SW480 (cell line): ENCODE measurements around the gene LRRC4B.
"Not testable (repeated sequence)": the region's sequence is repeated elsewhere in the genome, so short reads cannot be mapped to it uniquely, and the experiment has no call there.

Experiments
- DNase-seq: peaks from one replicate; pipeline ENCODE4 v3.0.0-alpha.2; 2016; ENCODE audit warnings: low spot score

The LRRC4B gene, protein sequence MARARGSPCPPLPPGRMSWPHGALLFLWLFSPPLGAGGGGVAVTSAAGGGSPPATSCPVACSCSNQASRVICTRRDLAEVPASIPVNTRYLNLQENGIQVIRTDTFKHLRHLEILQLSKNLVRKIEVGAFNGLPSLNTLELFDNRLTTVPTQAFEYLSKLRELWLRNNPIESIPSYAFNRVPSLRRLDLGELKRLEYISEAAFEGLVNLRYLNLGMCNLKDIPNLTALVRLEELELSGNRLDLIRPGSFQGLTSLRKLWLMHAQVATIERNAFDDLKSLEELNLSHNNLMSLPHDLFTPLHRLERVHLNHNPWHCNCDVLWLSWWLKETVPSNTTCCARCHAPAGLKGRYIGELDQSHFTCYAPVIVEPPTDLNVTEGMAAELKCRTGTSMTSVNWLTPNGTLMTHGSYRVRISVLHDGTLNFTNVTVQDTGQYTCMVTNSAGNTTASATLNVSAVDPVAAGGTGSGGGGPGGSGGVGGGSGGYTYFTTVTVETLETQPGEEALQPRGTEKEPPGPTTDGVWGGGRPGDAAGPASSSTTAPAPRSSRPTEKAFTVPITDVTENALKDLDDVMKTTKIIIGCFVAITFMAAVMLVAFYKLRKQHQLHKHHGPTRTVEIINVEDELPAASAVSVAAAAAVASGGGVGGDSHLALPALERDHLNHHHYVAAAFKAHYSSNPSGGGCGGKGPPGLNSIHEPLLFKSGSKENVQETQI

DNA sequence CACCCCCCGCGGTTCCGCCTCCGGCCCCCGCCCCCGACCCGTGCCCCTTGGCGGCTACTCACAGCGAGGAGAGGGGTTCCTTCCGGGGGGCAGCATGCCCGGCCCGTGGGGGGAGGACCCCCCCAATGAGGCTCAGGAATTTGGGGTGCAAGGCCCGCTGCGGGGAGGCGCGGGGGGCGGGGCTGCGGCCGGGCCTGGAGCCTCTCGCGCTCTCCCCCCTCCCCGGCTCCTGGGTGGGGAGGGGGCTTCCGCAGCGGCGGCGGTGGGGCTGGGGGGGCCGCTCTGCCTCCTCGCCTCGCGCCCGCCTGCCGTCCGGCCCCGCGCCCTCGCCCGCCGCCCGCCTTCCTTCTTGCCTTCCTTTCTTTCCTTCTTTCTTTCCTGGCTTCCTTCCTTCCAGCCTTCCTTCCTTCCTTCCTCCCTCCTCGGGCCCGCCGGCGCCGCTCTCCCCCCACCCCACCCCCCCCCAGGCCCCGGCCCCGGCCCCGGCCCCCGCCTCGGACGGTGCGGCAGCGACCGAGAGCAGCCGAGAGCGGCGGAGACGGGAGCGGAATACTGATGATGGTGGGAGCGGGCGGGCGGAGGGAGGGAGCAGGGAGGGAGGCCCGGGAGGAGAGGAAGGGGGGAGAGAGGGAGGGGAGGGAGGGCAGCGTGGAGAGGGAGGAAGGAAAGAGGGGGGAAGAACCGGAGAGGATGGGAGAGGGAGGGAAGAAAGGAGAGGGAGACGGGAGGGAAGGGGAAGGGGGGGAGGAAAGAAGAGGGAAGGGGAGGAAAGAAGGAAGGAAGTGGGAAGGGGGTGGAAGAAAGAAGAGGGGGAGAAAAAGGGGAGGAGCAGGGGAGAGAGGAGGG is at the start of gene LRRC4B:
LRRC4B (minus strand) TSS at position 554 of the 846 bp plus-strand sequence. CDS start 19,597 bp downstream, outside the sequence.
- no peak for DNase-seq

DNA sequence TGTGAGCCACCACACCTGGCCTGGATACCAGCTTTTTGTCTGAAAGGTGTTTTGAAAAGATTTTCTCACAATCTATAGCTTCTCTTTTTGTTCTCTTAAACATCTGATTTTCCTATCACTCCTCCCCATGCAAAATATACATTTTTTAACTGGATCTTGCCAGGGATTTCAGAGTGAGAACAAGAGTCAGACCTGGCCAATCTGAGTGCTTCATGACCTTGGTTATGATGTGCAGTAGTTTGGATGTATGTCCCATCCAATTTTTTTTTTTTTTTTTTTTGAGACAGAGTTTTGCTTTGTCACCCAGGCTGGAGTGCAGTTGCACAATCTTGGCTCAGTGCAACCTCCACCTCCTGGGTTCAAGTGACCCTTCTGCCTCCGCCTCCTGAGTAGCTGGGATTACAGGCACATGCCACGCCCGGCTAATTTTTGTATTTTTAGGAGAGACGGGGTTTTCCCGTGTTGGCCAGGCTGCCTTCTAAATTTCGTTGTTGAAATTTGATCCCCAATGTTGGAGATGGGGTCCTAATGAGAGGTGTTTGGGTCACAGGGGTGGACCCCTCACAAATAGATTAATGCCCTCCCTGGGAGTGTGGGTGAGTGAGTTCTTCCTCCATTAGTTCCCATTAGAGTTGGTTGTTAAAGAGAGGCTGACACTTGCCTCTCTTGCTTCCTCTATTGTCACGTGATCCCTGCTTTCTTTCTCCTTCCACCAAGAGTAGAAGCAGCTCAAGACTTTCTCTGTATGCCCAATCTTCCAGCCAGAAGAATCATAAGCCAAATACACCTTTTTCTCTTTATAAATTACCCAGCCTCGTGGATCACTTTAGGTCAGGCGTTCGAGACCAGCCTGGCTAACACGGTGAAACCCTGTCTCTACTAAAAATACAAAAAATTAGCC is 44.5 kb upstream of the LRRC4B start:
- not testable (repeated sequence) for DNase-seq

DNA sequence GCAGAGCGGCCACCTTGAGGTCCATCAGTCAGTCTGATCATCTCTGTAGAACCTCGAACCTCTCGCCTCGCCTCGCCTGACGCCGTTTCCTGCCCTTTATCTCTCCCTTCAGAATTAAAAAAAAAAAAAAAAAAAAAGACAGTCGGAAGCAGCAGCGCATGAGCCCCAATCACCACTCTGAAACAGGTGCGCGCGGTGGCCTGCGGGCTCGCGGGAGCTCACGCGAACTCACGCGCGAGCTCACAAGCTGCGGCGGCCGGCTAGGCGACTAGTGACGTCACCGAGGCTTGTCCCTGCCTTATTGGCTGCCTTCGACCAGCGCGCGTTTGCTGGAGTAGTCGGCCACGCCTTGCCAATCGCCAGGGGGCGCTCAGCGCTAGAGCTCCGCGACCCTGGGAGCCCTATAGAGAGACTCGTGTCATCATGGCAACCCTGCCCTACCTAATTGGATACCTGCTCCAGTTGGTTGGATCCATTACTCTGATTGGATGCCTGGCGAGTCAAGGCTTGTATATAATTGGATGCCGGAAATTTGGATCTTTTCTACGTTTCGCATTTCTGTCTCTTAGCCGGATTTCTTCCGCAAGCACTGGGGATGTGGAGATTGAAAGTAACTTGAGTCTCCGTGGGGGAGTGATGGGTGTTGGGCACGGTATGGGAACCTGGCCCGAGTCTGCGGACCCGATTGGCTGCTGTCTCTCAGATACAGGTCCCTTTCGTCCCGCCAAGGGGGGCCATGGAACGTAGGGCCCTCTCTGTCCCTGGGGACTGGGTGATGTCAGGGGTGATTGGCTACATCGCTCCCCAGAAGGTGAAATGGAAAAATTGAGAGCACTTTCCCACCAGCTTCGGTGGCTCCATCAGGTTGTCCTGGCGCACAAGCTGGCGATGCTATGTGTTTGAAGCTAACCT is 39.9 kb upstream of the LRRC4B start:
- DNase-seq, result no peak

DNA sequence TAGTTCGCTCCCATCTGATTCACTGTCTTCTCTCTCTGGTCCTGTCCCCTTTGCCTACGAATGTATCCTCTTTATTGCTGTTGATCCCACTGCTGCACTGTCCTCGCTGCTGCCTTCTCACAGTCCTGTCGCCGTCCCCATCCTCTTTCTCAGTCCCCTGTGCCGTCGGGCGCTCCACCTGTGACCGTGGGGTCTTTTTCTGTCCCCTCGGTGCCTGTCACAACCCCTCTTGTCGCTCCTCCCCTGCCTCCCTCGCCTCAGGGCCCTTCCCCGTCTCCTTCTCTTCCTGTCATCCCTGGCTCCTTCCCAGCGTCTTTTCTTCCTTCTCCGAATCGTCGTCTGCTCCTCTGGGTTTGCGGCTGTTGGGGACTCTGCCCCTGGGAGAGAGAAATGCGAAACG is 39.2 kb upstream of the LRRC4B start:
- DNase-seq, result no peak

DNA sequence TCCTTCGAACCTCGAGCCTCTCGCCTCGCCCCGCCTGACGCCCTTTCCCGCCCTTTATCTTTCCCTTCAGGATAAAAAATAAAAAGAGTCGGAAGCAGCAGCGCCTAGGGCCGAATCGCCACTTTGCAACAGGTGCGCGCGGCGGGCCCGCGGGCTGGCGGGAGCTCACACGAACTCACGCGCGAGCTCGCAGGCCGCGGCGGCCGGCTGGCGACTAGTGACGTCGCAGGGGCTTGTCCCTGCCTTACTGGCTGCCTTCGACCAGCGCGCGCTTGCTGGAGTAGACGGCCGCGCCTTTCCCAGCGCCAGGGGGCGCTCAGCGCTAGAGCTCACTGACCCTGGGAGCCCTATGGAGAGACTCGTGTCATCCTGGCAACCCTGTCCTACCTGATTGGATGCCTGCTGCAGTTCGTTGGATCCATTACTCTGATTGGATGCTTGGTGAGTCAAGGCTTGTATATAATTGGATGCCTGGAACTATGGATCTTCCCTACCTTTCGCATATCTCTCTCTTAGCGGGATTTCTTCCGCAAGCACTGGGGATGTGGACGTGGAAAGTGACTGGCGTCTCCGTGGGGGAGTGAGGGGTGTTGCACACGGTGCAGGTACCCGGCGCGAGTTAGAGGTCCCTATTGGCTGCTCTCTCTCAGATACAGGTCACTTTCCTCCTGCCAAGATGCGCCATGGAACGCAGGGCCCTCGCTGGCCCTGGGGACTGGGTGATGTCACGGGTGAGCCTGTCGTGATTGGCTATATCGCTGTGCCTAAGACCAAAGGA is 38.0 kb upstream of the LRRC4B start:
- not testable (repeated sequence) for DNase-seq

DNA sequence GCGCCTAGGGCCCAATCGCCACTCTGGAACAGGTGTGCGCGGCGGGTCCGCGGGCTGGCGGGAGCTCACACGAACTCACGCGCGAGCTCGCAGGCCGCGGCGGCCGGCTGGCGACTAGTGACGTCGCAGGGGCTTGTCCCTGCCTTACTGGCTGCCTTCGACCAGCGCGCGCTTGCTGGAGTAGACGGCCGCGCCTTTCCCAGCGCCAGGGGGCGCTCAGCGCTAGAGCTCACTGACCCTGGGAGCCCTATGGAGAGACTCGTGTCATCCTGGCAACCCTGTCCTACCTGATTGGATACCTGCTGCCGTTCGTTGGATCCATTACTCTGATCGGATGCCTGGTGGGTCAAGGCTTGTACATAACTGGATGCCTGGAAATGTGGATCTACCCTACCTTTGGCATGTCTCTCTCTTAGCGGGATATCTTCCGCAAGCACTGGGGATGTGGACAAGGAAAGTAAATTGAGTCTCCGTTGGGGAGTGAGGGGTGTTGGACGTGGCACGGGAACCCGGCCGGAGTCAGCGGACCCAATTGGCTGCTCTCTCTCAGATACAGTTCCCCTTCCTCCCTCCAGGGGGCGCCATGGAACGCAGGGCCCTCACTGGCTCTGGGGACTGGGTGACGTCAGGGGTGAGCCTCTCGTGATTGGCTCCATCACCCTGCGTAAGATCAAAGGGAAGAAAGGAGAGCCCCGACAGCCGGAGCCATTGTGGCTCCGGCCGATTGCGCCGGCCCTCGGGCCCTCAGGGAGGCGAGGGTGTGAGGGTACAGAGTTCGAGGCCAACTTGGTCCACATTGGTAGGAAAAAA is 36.2 kb upstream of the LRRC4B start:
- DNase-seq, result not testable (repeated sequence)

DNA sequence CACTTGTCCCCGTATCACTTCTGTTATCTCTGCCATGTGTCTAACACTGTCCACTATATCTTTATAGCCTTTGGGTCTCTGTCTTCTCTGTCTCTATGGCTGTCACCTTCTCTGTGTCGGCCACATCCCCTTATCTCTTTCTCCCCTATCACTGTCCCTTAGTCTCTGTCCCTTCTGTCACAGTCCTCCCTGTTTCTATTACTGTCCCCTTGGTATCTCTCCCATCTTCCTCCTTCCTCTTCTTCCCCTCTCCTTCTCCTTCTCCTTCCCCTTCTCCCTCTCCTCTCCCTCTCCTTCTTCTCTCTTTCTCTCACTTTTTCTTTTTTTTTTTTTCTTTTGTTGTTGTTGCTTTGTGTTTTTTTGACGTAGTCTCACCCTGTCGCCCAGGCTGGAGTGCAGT is 34.7 kb upstream of the LRRC4B start:
- no peak for DNase-seq

DNA sequence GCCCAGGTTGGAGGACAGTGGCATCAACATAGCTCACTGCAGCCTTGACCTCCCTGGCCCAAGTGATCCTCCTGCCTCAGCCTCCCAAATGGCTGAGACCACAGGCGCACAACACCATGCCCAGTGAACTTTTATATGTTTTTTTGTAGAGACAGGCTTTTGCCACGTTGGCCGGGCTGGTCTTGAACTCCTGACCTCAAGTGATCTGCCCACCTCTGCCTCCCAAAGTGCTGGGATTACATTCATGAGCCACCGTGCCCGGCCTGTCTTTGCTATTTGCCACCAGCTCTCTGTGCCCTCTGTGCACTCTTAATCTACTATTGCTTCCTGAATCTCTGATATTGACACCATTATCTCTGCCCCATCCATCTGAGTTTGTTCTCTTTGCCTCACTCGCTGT is 34.3 kb upstream of the LRRC4B start:
- no peak for DNase-seq

DNA sequence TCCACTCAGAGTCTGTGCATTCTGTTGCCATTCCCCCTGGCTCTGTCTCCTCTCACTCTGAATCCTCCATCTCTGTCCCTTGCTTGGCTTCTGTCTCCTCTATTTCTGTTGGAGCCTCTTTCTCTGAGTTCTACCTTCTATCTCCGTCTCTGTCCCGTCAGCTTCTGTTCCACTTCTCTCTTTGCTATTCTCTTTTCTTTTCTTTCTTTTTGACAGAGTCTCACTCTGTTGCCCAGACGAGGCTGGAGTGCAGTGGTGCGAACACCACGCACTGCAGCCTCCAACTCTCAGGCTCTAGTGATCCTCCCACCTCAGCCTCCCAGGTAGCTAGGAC is 33.8 kb upstream of the LRRC4B start:
- DNase-seq, result no peak

DNA sequence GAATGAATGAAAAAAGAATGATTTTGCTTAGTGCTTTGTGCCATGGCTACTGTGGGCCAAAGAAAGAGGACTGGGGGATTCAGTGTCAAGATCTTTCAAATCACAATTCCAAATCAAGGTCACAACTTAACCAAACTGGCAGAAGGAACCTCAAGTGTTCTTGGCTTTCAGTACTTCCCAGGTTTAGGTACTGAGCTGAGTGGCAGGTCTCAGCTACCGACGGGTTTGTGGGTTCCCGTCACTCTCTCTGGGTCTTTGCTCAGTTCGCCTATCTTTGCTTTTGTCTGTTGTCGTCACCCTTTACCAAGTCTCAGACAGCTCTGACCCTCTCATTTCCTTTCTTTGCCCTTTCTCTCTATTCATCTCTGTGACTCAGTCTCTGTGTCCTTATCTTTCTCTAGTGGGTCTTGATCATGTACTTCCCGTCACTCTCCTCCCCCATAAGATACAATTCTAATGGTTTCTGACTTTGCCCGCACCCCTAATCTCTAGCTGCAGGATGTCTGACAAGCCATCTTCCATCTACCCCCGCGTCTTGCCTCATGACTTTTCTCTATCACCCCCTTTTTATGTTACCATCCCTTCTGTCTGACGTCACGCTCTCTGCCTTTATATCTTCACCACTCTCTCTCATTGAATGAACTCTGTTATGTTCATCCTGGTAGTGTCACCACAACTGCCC is 33.3 kb upstream of the LRRC4B start:
- DNase-seq, result no peak

DNA sequence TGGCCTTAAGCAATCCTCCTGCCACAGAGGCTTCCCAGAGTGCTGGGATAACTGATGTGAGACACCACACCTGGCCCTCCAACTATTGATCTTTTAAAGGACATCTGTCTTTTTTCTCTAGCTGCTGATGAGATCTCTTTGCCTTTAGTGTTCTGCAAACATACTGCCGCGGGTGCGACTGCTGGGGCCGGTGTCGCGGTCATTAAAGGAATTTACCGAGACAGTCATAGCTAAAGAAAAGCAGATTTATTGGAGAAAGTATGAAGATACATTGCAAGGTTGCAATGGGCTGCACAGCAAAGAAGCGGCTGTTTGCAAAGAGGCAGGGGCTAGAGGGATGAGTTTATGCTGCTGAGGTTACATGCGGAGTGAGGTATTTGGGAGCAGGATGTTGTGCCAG is 31.2 kb upstream of the LRRC4B start:
- DNase-seq, result no peak

DNA sequence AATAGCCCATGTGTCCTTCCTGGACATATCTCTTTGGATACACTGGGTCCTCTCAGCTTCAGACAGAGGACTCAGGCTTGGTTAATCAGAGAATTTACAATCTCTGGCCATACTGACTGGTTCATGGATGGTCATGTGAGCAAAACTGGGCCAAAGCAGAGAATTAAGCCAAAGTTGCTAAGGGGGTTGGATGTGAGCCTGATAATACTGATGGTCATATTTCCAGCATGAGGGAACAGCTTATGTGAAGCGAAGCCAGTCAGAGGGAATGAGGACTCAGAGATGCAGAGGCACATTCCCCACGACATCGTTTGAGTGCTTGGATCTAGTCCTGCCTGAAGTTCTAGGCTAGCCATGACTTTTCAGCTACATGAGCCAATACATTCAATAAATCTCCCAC is 22.0 kb upstream of the LRRC4B start:
- DNase-seq, result no peak

DNA sequence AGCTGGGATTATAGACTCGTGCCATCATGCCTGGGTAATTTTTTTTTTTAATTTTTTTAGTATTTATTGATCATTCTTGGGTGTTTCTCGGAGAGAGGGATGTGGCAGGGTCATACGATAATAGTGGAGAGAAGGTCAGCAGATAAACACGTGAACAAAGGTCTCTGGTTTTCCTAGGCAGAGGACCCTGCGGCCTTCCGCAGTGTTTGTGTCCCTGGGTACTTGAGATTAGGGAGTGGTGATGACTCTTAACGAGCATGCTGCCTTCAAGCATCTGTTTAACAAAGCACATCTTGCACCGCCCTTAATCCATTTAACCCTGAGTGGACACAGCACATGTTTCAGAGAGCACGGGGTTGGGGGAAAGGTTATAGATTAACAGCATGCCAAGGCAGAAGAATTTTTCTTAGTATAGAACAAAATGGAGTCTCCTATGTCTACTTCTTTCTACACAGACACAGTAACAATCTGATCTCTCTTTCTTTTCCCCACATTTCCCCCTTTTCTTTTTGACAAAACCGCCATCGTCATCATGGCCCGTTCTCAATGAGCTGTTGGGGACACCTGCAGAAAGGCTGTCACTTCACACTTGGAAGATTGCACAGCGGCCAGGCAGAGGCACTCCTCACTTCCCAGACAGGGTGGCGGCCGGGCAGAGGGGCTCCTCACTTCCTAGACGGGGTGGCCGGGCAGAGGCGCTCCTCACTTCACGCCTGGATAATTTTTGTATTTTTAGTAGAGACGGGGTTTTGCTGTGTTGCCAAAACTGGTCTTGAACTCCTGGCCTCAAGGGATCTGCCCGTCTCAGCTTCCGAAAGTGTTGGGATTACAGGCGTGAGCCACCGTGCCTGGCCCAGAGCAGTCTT is 13.8 kb upstream of the LRRC4B start:
- not testable (repeated sequence) for DNase-seq

DNA sequence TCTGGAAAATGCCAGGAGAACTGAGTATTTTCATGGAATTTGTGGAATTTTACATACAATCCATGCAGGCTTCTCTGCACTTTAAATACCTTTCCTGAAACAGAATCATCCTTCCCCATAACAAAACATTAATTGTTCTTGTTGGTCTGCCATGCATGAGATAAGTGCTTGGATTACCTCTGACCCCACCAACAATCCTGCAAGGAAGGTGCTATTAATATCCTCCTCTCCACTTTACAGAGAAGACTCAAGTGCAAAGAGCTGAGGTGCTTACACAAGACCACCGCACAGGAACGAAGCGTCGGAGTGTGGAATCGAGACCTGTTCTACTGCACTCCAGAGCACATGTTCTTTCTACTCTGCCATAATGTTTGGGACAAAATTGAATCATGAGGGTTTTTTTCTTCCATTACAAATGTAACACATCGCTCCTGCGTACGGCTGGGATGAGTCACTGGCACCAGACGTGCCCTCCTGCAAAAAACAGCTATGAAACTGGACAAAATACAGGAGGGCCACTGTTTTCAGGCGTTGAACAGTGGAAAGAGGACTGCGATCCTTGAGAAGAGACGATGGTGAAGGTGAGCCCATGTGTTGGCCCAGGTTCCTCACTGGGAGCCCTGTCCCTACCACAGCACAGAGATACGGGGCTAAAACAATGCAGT is 12.9 kb upstream of the LRRC4B start:
- DNase-seq, result no peak

DNA sequence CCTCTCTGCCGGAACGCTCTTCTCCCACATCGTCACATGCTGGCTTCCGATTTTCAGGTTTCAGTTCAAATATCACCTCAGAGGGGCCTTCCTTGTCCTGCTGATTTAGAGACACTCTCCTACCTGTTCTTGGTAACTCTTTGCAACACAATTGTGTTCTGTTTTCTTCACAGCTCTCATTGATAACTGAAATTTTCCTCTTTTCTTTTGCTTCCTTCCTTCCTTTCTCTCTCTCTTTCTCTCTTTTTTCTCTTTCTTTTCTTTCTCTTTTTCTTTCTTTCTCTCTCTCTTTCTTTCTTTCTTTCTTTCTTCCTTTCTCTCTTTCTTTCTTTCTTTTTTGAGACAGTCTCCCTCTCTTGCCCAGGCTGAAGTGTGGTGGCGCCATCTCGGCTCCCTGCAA is 12.0 kb upstream of the LRRC4B start:
- DNase-seq, result no peak

DNA sequence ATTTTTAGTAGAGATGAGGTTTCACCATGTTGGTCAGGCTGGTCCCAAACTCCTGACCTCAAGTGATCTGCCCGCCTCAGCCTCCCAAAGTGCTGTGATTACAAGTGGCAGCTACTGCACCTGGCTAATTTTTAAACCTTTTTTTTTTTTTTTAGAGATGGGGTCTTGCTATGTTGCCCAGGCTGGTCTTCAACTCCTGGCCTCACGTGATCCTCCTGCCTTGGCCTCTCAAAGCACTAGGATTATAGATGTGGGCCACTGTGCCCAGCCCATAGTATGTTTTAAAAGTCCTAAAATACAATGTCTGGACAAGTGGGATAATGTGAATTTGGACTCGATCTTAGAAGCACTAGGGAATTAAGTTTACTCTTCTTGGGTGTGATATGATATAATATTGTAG is 8.5 kb upstream of the LRRC4B start:
- DNase-seq, result not testable (repeated sequence)
